Sigmoid colon (tissue), 4 donors: ENCODE data around the gene PLEKHA7.

Experiments
- POLR2A ChIP-seq, 2 donors: fragments of 450-650 bp; IDR thresholded peaks; one replicate each; pipeline ENCODE4 v1.6.1; 2016; ENCODE audit warnings: antibody characterized with exemption in 2 of 2, mild to moderate bottlenecking in 2 of 2, moderate library complexity in 2 of 2
- POLR2AphosphoS5 ChIP-seq, 4 donors: sonication (generic); formaldehyde crosslinking; IDR thresholded peaks; one replicate each; pipeline ENCODE4 v1.6.1; 2017; ENCODE audit warnings: antibody characterized with exemption in 4 of 4
- TF ChIP-seq, protein P1 (sequence below), 4 experiments: fragments of 450-650 bp in 3 of 4; fragments of 200-600 bp in 1 of 4; IDR thresholded peaks; one replicate each; pipeline ENCODE4 v1.5.1; 2016 to 2019; ENCODE audit warnings: antibody characterized with exemption in 4 of 4, mild to moderate bottlenecking in 3 of 4, moderate library complexity in 2 of 4

DNA sequence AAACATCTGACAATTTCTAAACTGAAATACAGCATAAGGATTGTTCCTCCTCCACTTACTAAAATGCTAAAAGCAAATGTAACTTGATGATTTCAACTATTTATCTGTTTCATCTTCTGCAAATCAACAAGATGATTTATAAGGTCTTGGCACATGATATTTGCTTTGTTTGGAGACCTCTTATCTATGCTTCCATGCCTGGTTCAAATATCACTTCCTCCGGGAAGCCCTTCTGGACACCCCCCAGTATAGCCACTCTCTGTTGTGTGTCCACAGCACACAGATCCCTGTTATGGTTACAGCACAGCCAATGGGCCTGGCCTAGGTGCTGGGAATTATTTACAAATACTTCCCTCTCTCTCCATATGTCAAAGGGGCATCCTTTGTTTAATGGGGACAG, 160.9 kb downstream of the PLEKHA7 start:
- TF ChIP-seq, protein P1, sequence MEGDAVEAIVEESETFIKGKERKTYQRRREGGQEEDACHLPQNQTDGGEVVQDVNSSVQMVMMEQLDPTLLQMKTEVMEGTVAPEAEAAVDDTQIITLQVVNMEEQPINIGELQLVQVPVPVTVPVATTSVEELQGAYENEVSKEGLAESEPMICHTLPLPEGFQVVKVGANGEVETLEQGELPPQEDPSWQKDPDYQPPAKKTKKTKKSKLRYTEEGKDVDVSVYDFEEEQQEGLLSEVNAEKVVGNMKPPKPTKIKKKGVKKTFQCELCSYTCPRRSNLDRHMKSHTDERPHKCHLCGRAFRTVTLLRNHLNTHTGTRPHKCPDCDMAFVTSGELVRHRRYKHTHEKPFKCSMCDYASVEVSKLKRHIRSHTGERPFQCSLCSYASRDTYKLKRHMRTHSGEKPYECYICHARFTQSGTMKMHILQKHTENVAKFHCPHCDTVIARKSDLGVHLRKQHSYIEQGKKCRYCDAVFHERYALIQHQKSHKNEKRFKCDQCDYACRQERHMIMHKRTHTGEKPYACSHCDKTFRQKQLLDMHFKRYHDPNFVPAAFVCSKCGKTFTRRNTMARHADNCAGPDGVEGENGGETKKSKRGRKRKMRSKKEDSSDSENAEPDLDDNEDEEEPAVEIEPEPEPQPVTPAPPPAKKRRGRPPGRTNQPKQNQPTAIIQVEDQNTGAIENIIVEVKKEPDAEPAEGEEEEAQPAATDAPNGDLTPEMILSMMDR (IDR thresholded peaks at IDR 0.05), result no peak
- no peak for TF ChIP-seq POLR2A (IDR thresholded peaks at IDR 0.05)
- TF ChIP-seq POLR2AphosphoS5 (IDR thresholded peaks at IDR 0.05), result no peak
